Adrenal gland (tissue), 12 donors: ENCODE results near the gene TPP1. TPM values are rescaled to one million over a fixed set of nuclear protein-coding genes. Genes with fewer than 3 reads are reported as not detected.
A peak's percentile ranks its signal among the peaks of the same experiment; 100 is the strongest.

Experiments used
- DNase-seq, 7 donors: peaks; one replicate each; pipeline ENCODE4 v3.0.0-alpha.2; 2019 to 2020
- H3K27ac ChIP-seq, 5 donors: fragments of 200-600 bp; sonication (generic) in 4 of 5; 1 replicate in 3 of 5; 2 replicates in 2 of 5; pipeline versions ENCODE4 v1.5.1 to v1.8.0; 2016 to 2020; ENCODE audit warnings: mild to moderate bottlenecking in 1 of 5
- H3K27me3 ChIP-seq: fragments of 200-600 bp; 2 replicates; pipeline ENCODE4 v1.8.0; 2021
- H3K36me3 ChIP-seq, 2 donors: fragments of 200-600 bp; replicated peaks in 1 of 2; 1 replicate in 1 of 2; 2 replicates in 1 of 2; pipeline versions ENCODE4 v1.5.1 to v1.8.0; 2018 to 2022
- H3K4me1 ChIP-seq, 2 donors: fragments of 200-600 bp; replicated peaks in 1 of 2; 1 replicate in 1 of 2; 2 replicates in 1 of 2; pipeline versions ENCODE4 v1.5.1 to v1.8.0; 2018 to 2021
- H3K4me3 ChIP-seq, 4 donors: fragments of 200-600 bp; sonication (generic) in 3 of 4; one replicate each; pipeline ENCODE4 v1.5.1; 2016 to 2018
- H3K9me3 ChIP-seq, 3 donors: fragments of 200-600 bp; sonication (generic) in 1 of 3; replicated peaks in 1 of 3; 1 replicate in 2 of 3; 2 replicates in 1 of 3; pipeline versions ENCODE4 v1.5.1 to v1.8.0; 2016 to 2021
- POLR2A ChIP-seq, 2 donors: fragments of 450-650 bp; IDR thresholded peaks; one replicate each; pipeline ENCODE4 v1.6.1; 2017; ENCODE audit warnings: antibody characterized with exemption in 2 of 2, mild to moderate bottlenecking in 2 of 2, moderate library complexity in 1 of 2
- WGBS, 4 donors: extraction: QIAGEN DNeasy Blood & Tissue Kit in 2 of 4; methylation state at CpG; one replicate each; pipeline versions ENCODE4 v1.1.5 to v1.1.7; 2013 to 2017; 5-methylcytosine and 5-hydroxymethylcytosine counted together
- intact Hi-C, 2 donors: fragments of 100-400 bp; cut with DNase I; formaldehyde crosslinking; loops; one replicate each; pipeline versions ENCODE4 v1.14.1 to v1.15.0; 2022 to 2023
- polyA plus RNA-seq, 3 donors: library from polyadenylated mRNA; stranded (reverse); fragments of 200-250 nt in 2 of 3; fragments of 350-450 nt in 1 of 3; fragmentation: Illumina TruSeq in 1 of 3; extraction: RNeasy Lipid Tissue Mini Kit (QIAGEN cat#74804) in 1 of 3; gene quantifications; one replicate each; pipeline ENCODE4 v1.2.3, GENCODE V29; 2013 to 2014
- total RNA-seq, 9 donors: library from RNA; depleted of rRNA in 4 of 9; stranded (reverse); fragments of >200 nt in 4 of 9; fragments of 120-200 nt in 1 of 9; fragmentation: NEBNext Ultra II Directional in 1 of 9; extraction: Animal tissue kit (Norgen Biotek cat#: 25700) in 1 of 9; gene quantifications; one replicate each; pipeline versions ENCODE4 v1.1.0 to v1.2.4, GENCODE V29; 2013 to 2023
- TF ChIP-seq, protein P1 (sequence below), 6 experiments: fragments of 450-650 bp in 4 of 6; fragments of 200-600 bp in 2 of 6; sonication (generic) in 1 of 6; IDR thresholded peaks; 1 replicate in 5 of 6; 2 replicates in 1 of 6; pipeline versions ENCODE4 v1.5.1 to v1.8.0; 2016 to 2021; ENCODE audit warnings: antibody characterized with exemption in 6 of 6, mild to moderate bottlenecking in 2 of 6, moderate library complexity in 1 of 6
- donor health status: healthy with polysubstance abuse.
- donor health status: Bipolar disorder and iron deficiency.
- donor health status: DM: yes; HTN: yes; CAD: no.
- donor health status: DM: no; HTN: no; CAD: no.
- donor health status: DM: no; HTN: no; CAD: no.
- donor health status: DM: yes; HTN: yes; CAD: no.

The TPP1 gene
- total and polyA plus RNA-seq, 12 donors, result 53.2 to 464 (median 288) TPM

DNA sequence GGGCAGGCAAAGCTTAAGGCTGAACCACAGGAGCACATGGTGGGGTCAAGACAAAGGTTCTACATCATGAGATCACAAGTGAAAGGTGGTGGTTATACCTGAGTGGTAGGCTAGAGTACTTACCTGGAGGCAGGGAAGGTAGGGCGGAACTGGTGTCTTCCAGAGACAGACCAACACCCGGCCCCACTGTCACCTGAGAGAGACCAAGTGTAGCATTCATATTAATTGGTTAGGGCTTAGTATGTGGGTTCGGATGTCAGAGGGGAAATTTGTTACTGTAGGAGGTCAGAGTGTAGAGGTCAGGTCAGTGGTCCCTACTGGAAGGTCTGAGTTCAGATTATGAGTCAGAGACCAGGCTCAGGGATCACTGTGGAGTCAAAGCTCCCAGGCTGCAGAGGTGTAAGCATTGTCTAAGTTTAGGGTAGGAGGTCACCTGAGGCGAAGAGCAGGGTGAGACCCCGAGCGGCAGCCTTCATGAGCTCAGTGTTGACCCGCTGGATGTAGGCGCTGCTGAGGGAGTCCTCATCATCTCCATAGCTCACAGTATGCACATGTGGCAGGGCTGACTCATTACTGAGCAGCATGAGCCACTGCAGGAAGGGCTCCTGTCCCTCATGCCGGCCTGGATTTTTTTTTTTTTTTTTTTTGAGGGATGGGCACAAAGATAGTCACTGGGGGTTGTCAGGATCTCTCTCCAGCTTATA lies 3.2 kb downstream of the TPP1 start:
- TF ChIP-seq POLR2A (IDR thresholded peaks at IDR 0.05), result no peak
- TF ChIP-seq, protein P1, sequence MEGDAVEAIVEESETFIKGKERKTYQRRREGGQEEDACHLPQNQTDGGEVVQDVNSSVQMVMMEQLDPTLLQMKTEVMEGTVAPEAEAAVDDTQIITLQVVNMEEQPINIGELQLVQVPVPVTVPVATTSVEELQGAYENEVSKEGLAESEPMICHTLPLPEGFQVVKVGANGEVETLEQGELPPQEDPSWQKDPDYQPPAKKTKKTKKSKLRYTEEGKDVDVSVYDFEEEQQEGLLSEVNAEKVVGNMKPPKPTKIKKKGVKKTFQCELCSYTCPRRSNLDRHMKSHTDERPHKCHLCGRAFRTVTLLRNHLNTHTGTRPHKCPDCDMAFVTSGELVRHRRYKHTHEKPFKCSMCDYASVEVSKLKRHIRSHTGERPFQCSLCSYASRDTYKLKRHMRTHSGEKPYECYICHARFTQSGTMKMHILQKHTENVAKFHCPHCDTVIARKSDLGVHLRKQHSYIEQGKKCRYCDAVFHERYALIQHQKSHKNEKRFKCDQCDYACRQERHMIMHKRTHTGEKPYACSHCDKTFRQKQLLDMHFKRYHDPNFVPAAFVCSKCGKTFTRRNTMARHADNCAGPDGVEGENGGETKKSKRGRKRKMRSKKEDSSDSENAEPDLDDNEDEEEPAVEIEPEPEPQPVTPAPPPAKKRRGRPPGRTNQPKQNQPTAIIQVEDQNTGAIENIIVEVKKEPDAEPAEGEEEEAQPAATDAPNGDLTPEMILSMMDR (IDR thresholded peaks at IDR 0.05), result no peak
- Histone ChIP-seq H3K36me3 (peaks cover 0 to 26% of the 10 kb centered on the region in 2 donors), H3K4me1 (peaks cover 20 to 37% of the 10 kb centered on the region in 2 donors), H3K27me3 (no peaks in the 10 kb centered on the region), H3K27ac (no peak overlapping the region), H3K9me3 (no peaks in the 10 kb centered on the region), H3K4me3 (no peak overlapping the region)
- 88 to 94% (median 93%) methylated on average over 5 to 9 of the region's 9 CpGs for WGBS, 4 donors
- DNase-seq, result no peak
- intact Hi-C loops, result no loop called here

DNA sequence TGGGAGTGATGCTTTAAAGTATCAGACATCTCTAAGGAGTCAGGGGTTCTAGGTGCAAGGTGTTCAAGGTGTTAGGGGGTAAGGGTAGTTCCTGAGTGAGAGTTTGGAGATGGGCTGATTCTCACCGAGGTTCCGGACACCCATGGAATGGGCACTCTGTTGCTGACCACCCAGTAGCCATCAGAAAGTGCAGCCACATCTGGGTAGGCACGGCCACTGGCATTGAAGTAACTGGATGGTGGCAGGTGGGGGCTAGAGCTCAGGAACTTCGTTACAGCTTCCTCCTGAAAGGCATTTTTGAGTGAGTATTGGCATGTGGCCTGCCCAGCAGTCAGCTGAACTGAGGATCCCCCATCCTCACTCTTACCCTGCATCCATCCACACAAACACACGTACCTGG lies 4.2 kb downstream of the TPP1 start:
- peaks cover 0 to 36% of the 10 kb centered on the region in 2 donors for H3K36me3 ChIP-seq

GRCh38 chr11:6614446-6614845 lies 4.8 kb downstream of the TPP1 start:
- Histone ChIP-seq H3K4me3 (no peak overlapping the region), H3K36me3 (peaks cover 0 to 42% of the 10 kb centered on the region in 2 donors), H3K9me3 (no peaks in the 10 kb centered on the region), H3K4me1 (peaks cover 20 to 37% of the 10 kb centered on the region in 2 donors), H3K27ac (no peak overlapping the region), H3K27me3 (no peaks in the 10 kb centered on the region)
- 87 to 95% (median 90%) methylated on average over 2 of the region's 2 CpGs for WGBS, 4 donors
- TF ChIP-seq POLR2A (IDR thresholded peaks at IDR 0.05), result no peak
- TF ChIP-seq, protein P1 (IDR thresholded peaks at IDR 0.05), result no peak
- intact Hi-C loops, result no loop called here
- peak in 1 of 7 donors; percentile 49 for DNase-seq

More for the DNA sequence above, 4.2 kb downstream of the TPP1 start:
- Histone ChIP-seq H3K4me3 (no peak overlapping the region), H3K4me1 (peaks cover 20 to 41% of the 10 kb centered on the region in 2 donors), H3K27me3 (no peaks in the 10 kb centered on the region), H3K27ac (no peak overlapping the region), H3K9me3 (no peaks in the 10 kb centered on the region)
- WGBS, 4 donors, result 92 to 97% (median 95%) methylated on average over 5 of the region's 5 CpGs
- intact Hi-C loops, result no loop called here
- peak in 1 of 7 donors; percentile 46 for DNase-seq
- no peak for TF ChIP-seq POLR2A (IDR thresholded peaks at IDR 0.05)
- TF ChIP-seq, protein P1 (IDR thresholded peaks at IDR 0.05), result no peak

GRCh38 chr11:6613496-6613895 lies 5.7 kb downstream of the TPP1 start:
- no peak overlapping the region for H3K4me3 ChIP-seq
- H3K9me3 ChIP-seq, result no peaks in the 10 kb centered on the region
- TF ChIP-seq, protein P1 (IDR thresholded peaks at IDR 0.05), result no peak
- TF ChIP-seq POLR2A (IDR thresholded peaks at IDR 0.05), result no peak
- H3K27ac ChIP-seq, result peak overlapping the region in 4 of 5 donors; percentile 95 to 99 (median 97)
- peak in 1 of 7 donors; percentile 17 for DNase-seq
- H3K36me3 ChIP-seq, result peaks cover 0 to 51% of the 10 kb centered on the region in 2 donors
- no peaks in the 10 kb centered on the region for H3K27me3 ChIP-seq
- 91 to 97% (median 95%) methylated on average over 3 of the region's 3 CpGs for WGBS, 4 donors
- H3K4me1 ChIP-seq, result peaks cover 20 to 36% of the 10 kb centered on the region in 2 donors
- intact Hi-C loops, result no loop called here
